HG03520 (cell line): ENCODE results near the gene CLNS1A.
"Not testable (repeated sequence)": the region's sequence is repeated elsewhere in the genome, so short reads cannot be mapped to it uniquely, and the experiment has no call there.

ENCODE experiments used
- ATAC-seq: cut with Tn5 transposase; IDR thresholded peaks from one replicate; pipeline ENCODE4 v1.9.1; 2021; ENCODE audit warnings: mild to moderate bottlenecking, moderate library complexity; ENCODE audit not compliant: unreplicated experiment

CLNS1A gene

DNA sequence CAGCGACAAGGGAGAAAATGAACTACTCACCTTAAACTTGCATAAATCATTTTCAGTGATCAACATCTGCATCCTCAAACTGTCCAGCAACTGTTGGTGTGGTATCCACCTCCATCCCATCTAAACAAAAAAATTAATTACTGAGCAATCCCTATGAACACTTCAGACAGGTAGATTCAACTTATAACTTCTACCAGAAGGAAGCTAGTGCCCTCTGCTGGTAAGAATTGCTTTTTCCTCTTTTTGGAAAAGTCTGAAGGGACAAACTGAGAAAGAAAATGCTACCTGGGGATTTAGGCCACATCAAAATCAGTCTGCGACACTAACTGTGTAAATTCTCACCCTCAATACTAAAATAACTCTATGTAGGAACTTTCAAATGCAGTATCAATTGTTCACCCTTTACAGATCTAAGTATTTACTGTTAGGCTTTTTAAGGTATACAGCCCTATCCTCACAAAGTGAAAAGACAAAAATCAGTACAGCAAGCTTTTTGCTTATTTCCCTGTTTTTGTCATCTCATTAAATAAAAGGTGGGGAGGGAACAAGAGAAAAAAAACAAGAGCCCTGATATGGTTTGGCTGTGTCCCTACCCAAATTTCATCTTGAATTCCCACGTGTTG lies 17.9 kb downstream of the CLNS1A start:
- no peak for ATAC-seq

DNA sequence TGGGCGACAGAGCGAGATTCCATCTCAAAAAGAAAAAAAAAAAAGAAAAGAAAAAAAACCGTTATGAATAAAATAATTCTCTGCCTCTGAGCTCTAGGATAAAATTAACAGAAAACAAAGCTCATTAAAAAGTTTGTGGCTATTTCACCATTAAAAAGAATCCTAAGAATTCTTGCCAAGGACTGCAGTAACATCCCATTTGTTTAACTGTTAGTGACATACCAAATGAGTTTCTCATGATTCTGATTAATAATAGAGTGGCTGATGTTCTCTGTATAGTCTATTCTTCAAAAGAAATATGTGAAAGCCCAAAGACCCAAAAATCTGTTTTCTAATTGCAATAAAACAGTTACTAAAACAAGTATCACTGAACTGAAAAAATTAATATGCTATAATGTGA lies 19.7 kb downstream of the CLNS1A start:
- no peak for ATAC-seq

DNA sequence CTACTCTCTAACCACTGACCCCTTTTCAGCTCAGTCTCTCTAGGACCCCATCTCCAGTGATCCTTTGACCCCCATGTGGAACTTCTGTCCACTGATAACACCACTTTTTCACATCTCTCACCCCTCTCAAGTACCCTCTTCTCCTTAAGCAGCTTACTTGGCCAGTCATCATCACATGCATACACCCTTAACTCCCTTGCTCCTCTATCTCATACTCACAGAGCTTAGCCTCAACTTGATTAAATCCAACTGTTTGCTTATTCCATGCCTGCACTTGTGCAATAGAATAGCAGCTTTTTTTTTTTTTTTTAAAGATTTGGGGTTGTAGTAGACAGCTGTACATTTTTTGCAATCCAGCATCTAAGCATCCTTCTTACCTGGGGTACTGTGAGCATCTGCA lies 25.7 kb downstream of the CLNS1A start:
- no peak for ATAC-seq

DNA sequence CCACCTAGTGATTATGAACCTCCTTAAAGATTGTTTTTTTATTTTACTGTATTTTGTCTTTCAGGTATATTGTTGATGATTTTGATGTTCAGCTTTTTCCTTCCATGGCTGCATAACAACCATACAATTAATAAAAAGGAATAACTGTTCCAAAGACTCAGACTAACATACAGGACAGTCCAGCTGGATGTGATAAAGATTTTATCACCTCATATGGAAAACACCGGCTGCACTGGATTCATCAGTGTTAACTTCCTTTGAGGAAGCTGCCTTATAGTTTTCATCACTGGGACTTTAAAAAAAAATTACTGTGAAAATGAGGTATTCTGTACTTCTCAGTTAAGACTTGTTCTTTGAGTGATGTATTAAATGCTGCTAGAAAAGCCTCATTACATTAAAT lies 28.4 kb downstream of the CLNS1A start:
- no peak for ATAC-seq

DNA sequence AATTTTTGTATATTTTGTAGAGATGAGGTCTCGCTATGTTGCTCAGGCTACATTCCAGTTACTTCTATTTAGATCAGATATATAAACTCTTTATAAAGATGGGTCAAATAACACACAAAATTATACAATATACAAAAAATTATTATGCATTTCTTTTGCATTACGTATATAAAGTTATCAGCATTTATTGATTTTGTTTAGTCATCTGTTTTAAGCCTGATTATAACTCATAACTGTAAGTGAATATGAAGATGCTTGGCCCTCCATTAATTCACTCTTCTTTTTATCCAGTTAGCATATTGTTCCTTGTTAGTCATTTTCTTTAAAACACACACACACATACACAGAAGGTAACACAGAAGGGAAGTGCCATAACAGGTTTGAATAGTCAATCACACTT lies 33.3 kb downstream of the CLNS1A start:
- ATAC-seq: no peak

DNA sequence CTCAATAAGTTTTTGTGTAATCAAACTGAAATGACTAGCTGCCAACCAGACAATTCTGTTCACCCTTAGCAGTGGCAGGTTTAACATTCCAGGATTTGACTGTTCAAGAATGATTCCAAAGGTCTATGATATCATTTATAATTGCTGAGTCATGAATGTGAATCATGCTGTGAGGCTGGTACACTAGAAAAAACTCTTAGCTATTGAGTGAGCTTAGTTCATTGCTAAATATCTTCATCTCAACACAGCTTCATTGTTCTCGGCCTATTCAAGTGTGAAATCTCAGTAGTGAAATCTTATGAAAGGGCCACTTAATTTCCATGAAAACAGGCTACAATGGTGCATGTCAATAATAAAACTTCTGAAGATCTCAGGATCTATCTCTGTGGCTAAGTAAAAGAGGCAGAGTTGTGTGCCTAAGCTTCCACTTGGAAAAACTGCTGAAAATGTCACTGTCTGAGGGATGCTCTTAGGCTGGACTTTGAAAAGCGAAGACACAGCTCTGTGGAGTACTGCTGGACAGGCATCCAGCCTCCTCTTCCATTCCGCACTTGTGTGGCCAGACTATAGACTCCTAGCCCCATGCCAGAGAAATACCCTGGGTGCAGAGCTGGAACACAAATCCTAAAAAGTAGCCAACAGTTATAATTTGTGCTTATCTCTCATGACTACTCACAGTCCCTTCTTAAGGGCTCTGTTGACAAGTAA lies 35.1 kb downstream of the CLNS1A start:
- ATAC-seq: no peak

DNA sequence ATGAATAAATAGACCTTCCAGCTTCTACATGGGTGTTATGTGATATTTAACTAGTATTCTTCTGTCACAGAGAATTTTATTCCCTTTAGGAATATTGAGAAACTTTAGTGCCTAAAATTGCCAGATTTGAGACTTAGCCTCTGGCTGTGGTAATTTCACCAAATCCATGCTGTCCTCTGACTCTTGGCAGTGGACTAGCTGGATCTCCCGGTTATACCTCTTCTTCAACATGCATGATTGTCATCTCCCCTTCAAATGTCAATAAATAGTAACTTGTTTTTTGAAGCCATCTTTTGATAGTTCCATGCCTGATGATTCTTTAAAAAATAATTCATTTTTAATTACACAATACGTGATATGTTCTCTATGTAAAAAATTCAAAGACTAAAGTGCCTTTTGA lies 39.4 kb downstream of the CLNS1A start:
- no peak for ATAC-seq

DNA sequence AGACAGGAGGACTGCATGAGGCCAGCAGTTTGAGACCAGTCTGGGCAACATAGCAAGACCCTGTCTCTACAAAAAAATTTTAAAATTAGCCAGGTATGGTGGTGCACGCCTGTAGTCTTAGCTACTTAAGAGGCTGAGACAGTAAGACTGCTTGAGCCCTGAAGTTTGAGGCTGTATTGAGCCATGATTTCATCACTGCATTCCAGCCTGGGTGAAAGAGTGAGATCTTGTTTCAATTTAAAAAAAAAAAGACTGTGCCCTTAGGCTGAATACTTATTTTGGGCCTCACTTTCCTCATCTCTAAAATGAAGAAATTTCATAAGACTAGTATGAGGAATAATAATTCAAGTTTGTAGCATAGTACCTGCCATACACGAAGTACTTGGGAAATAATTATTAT lies 41.0 kb downstream of the CLNS1A start:
- ATAC-seq: no peak

DNA sequence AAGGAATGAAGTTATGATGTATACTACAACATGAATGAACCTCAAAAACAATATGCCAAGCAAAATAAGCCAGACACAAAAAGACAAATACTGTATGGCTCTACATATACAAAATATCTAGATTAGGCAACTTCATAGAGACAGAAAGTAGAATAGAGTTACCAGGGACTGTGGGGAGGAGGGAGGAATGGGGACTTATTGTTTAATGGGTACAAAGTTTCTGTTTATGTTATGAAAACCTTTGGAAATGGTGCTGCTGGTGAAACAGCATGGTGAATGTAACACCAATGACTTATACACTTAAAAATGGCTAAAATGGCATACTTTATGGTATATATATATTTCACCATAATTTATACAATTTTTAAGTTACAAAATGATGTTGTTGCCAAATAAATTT lies 43.7 kb downstream of the CLNS1A start:
- ATAC-seq: no peak

DNA sequence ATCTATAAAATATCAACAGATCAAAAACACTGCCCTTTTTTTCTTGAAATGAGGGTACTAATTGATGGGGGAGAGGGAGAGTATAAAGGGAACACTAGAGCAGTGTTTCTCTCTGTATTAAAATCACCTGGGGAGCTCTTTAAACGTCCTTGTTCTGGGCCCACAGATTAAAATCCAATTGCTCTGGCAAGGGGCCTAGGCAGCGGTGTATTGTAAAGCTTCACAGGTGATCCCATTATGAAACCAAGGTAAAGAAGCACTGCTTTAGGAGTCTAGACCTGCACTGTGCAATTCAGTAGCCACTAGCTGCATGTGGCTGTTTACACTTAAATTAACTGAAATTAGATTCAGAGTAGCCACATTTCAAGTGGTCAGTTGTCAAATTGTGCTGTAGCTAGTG lies 44.9 kb downstream of the CLNS1A start:
- no peak for ATAC-seq

DNA sequence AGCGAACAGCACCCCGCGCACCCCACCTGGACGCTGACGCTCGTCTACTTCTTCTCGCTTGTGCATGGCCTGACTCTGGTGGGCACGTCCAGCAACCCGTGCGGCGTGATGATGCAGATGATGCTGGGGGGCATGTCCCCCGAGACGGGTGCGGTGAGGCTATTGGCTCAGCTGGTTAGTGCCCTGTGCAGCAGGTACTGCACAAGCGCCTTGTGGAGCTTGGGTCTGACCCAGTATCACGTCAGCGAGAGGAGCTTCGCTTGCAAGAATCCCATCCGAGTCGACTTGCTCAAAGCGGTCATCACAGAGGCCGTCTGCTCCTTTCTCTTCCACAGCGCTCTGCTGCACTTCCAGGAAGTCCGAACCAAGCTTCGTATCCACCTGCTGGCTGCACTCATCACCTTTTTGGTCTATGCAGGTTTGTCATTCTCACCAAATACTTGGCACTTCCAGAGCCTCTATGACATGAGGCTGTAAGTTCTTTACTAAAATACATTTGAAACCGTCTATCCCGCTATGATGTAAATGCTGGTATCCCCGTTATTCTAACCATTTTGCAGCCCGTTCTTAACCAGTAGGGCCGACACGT lies 47.3 kb downstream of the CLNS1A start:
- peak; percentile 7 for ATAC-seq

DNA sequence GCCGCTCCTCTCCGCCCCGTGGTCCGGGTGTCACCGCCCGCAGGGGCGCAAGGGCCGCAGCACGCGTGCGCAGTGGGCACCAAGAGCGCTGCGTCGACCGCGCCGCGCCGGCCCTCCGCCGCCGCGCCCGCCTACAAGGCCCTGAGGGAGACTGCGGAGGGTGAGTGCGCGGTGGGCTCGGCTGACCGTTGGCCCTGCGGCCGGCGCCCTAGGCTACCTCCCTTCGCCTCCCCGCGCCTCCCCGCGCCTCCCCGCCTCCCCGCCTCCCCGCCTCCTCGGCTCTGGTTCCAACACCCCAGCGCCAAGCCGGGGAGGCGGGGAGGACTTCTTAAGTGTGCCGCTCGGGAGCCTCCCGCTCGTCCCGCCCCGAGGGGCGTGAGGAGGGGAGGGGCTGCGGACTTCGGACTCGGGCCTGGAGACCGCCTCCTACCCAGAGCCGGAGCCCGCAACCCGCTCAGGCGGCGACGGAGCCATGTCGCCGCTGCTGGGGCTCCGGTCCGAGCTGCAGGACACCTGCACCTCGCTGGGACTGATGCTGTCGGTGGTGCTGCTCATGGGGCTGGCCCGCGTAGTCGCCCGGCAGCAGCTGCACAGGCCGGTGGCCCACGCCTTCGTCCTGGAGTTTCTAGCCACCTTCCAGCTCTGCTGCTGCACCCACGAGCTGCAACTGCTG lies 47.9 kb downstream of the CLNS1A start, which contains the start of gene AQP11:
Gene AQP11 (plus strand): TSS at position 433 of the 673 bp plus-strand sequence. CDS start 40 bp downstream, at position 473.
- ATAC-seq: peak; percentile 84

DNA sequence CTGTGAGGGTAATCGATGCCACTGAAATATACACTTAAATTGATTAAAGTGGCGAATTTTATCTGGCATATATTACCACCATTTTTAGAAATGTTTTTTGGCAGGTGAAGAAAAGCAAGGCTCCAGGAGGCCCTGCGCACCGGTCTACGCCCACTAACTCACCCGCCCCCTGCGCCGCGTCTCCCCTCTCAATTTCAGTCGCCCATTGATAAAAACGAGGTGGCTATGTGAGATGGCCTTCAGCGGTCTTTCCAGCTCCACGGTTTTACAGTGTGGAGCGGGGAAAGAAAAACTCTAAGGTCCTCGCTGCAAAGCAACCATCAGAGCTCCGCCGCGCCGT lies 48.4 kb downstream of the CLNS1A start:
- ATAC-seq: peak; percentile 31

DNA sequence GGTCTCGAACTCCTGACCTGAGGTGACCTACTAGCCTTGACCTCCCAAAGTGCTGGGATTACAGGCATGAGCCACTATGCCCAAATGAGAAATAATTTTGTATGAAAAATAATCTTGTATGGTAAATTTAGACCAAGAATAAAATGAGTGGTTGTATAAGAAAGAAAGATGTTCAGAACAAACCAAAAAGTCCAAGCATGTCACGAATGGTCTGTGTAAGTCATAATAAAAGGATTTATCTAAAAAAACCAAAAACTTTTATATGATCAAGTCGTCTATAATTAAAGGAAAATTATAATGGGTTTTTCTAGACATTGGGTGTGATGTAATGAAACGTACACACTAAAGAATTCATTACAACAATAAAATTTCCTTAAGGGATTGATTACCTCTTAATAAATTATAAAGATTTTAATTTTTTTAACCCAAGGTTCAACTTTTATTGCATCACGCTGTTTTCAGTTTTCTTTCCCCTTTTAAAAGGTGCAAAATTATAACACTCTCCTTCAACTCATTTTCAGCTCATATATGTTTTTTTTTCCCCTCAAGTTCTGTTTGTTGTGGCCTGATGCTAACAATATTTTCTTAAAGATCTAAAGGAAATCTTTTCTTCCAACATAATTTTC lies 56.8 kb downstream of the CLNS1A start:
- no peak for ATAC-seq

DNA sequence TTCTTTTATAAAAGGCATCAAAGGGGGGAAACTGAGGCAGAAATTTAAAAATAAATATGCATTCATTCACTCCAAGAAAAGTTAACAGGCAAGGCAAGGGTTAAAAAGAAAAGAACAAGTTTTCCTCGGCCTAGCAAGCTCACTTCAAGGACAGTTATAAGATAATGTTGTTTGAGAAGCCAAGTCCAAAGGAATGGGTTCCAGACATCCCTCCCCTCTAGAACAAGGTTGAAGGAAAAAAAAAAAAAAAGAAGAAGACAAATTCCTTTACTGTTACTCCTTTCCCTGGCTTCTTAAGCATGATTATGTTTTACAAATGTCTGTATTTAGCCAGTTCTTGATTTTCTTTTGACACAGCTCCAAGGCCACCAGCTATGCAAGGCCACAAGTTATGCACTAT lies 62.2 kb downstream of the CLNS1A start:
- ATAC-seq: not testable (repeated sequence)

DNA sequence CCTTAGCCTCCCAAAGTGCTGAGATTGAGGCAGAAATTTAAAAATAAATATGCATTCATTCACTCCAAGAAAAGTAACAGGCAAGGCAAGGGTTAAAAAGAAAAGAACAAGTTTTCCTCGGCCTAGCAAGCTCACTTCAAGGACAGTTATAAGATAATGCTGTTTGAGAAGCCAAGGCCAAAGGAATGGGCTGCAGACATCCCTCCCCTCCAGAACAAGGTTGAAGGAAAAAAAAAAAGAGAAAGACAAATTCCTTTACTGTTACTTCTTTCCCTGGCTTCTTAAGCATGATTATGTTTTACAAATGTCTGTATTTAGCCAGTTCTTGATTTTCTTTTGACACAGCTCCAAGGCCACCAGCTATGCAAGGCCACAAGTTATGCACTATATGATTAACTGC lies 66.7 kb downstream of the CLNS1A start:
- ATAC-seq: not testable (repeated sequence)

DNA sequence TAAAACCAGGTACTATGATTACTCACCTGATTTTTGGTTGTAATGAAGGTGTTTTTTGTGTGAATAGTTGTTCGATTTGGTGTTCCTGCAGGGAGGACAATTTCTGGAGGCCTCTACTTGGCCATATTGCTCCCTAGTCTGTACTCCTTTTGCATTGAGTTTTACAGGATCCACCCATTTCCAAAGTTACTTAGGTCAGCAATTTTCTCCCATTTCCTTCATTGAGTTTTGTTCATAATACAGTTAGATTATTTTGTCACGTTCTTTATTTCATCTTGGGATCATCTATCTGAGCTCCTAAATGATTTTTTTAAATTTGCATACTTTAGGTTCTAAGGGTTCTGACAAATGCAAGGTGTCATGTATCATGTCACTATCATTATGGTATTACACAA lies 67.9 kb downstream of the CLNS1A start:
- ATAC-seq: no peak

DNA sequence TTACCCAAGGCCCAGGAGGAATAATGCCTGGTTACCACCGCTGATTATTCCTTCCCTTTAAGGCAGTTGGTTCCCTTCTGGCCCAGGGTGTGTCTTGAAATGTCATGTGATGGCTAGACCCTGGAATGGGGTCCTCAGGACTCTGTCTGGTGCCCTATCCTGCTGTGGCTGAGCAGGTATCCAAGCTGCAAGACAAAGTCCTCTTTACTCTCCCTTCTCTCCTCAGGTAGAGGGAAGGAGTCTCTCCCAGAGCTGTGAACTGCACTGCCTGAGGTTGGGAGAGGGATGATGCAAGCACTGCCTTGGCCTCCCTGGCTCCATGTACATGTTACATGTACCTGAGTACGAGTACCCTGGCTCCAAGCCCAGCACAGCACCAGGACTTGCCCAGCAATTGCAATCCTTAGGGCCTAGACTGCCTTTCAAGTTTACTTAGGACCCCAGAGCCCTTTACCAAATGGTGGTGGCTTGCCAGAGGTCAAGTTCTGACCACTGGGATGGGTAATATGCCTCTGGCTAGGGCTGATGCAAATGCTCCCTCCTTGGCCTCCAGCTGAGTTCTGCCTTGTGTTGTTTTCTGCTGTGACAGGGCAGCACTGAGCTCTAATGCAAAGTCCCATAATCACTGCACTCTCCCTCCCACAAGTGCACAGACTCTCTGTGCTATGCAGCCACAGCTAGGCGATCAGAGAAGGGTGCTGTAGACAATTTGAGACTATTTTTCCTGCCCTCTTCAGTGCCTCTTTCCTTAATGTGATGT lies 68.5 kb downstream of the CLNS1A start:
- ATAC-seq: no peak

DNA sequence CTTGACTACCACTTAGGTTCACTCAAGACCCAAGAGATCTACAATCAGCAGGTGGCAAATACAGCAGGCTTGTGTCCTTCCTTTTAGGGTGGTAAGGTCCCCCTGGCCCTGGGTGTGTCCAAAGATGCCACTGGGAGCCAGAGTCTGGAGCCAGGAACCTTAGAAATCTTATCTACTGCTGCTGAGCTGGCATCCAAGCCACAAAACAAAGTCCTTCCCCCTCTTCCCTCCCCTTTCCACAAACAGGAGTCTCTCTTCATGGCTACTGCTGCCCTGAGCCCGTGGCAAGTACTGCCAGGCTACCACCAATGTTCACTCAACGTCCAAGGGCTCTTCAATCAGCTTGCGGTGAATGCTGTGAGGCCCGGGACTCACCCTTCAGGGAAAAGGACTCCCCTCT lies 69.3 kb downstream of the CLNS1A start:
- no peak for ATAC-seq
